ENCODE data around the gene FRAT1.

Gene FRAT1

GRCh38 chr10:97331153-97331703 is 12.2 kb downstream of the FRAT1 start:
- H3K4me3 ChIP-seq (ENCODE audit: low read depth, low read length), result no peak overlapping the region
- no peak for TF ChIP-seq CTCF (IDR thresholded peaks at IDR 0.05; ENCODE audit: low read depth, low read length)
- H3K36me3 ChIP-seq, result no peaks in the 10 kb centered on the region
- no peaks in the 10 kb centered on the region; the same call in 1 of the 2 replicates for H3K4me1 ChIP-seq
- H3K27me3 ChIP-seq, result no peaks in the 10 kb centered on the region
- DNase-seq, result no peak
- no peaks in the 10 kb centered on the region for H3K9me3 ChIP-seq

GRCh38 chr10:97332591-97333350 is 13.7 kb downstream of the FRAT1 start:
- no peaks in the 10 kb centered on the region for H3K36me3 ChIP-seq
- no peaks in the 10 kb centered on the region for H3K9me3 ChIP-seq
- peak; percentile 25 for DNase-seq
- no peaks in the 10 kb centered on the region for H3K27me3 ChIP-seq
- TF ChIP-seq CTCF (IDR thresholded peaks at IDR 0.05; ENCODE audit: low read depth, low read length), result peak; percentile 40
- peak overlapping the region; percentile 79 for H3K4me3 ChIP-seq (ENCODE audit: low read depth, low read length)
- H3K4me1 ChIP-seq, result peaks cover 4% of the 10 kb centered on the region

GRCh38 chr10:97333351-97333600 is 14.2 kb downstream of the FRAT1 start:
- DNase-seq, result peak; percentile 39
- H3K9me3 ChIP-seq, result no peaks in the 10 kb centered on the region
- peak overlapping the region; percentile 79 for H3K4me3 ChIP-seq (ENCODE audit: low read depth, low read length)
- peak; percentile 16; the same call in 1 of the 2 replicates for TF ChIP-seq CTCF (IDR thresholded peaks at IDR 0.05; ENCODE audit: low read depth, low read length)
- H3K27me3 ChIP-seq, result no peaks in the 10 kb centered on the region
- peaks cover 4% of the 10 kb centered on the region for H3K4me1 ChIP-seq
- no peaks in the 10 kb centered on the region for H3K36me3 ChIP-seq

- Histone ChIP-seq H3K36me3 (no peaks in the 10 kb centered on the region), H3K9me3 (no peaks in the 10 kb centered on the region), H3K27me3 (no peaks in the 10 kb centered on the region), H3K4me3 (ENCODE audit: low read depth, low read length) (peak overlapping the region; percentile 79), H3K4me1 (peaks cover 4% of the 10 kb centered on the region)
- TF ChIP-seq CTCF (IDR thresholded peaks at IDR 0.05; ENCODE audit: low read depth, low read length), result no peak
- DNase-seq, result peak; percentile 43
Measured at GRCh38 chr10:97333601-97334369, 14.7 kb downstream of the FRAT1 start.

- no peaks in the 10 kb centered on the region for H3K9me3 ChIP-seq
- TF ChIP-seq CTCF (IDR thresholded peaks at IDR 0.05; ENCODE audit: low read depth, low read length), result no peak
- peaks cover 4% of the 10 kb centered on the region for H3K4me1 ChIP-seq
- peak within 1 kb of the TSS; percentile 79 for H3K4me3 ChIP-seq (ENCODE audit: low read depth, low read length)
- H3K36me3 ChIP-seq, result no peaks in the 10 kb centered on the region
- peak; percentile 88 for DNase-seq
- no peaks in the 10 kb centered on the region for H3K27me3 ChIP-seq
Measured at GRCh38 chr10:97334370-97335175, 15.5 kb downstream of the FRAT1 start, which contains the start of gene FRAT2. FRAT2 (minus strand) TSS chr10:97334729; CDS start chr10:97334572, 157 bp downstream.
